GM21723 (cell line): ENCODE results near the gene TNFRSF11A.
A peak's percentile ranks its signal among the peaks of the same experiment; 100 is the strongest.

ENCODE experiments used
- ATAC-seq: cut with Tn5 transposase; IDR thresholded peaks from one replicate; pipeline ENCODE4 v1.9.1; 2021; ENCODE audit warnings: mild to moderate bottlenecking, moderate library complexity; ENCODE audit not compliant: unreplicated experiment

Gene TNFRSF11A

DNA sequence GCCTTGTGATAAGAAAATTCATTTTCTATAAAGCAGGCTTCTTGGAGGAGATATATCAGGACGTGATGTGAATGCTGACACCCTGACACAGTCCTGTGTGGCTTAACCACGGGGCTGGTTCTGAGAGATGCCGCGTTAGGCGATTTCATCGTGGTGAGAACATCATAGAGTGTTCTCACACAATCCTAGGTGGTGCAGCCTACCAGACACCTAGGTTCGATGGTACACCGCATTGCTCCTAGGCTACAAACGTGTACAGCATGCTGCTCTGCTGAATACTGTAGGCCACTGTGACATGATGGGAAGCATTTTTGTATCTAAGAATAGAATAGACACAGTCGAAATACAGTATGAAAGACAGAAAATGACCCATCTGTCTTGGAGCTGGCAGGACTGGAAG lies 82.5 kb downstream of the TNFRSF11A start:
- no peak for ATAC-seq

DNA sequence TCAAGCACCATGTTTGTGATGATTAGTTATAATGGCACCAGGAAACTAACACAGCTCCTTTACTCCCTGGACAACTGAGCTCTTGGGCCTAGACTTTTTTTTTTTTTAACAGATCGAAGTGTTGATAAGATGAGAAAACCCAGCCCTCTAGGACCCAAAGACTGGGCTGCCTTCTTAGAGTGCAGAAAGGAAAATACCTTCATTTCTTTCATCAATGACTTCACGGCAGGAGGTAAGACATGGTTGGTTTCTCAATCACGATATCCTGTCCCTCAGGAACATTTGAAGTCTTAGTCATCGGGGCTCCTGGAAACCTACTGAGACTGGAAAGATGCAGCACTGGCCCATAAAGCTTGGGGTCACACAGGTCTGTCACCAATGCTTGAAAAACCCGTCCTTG lies 84.7 kb downstream of the TNFRSF11A start:
- ATAC-seq = no peak

DNA sequence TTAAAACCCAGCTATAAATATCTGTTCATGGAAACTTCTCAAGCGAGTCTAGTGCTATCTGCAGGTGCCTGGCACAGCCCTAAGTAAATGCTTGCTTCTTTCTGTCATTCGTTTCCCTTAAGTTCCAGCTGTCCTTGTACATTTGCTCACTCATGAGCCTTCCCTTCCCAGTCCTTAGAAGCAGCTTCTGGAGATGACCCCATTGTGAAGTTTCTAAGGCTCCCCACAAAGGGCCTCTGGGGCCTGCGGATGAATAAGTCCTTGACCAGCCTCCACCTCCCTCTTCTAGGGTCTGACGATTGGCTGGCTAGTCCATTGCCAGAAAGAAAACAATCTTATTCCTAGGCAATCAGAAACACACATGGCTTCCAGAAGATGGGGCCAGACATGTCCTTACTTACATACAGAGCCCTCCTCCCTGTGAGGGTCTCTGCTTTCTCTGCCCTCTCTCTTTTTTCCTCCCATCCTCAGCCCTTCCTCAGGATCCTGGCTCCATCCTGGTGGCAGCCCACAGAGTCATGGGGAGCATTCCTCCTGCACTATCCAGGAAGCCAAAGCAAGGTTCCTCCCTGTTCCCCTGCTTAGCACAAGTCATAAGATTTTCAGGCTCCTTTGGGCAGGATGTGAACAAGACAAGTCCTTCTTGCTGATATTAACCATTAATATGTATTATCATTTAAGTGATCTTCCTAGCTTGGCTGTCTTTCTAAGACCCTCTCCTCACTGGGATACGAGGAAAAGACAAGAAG lies 87.3 kb downstream of the TNFRSF11A start:
- ATAC-seq = no peak

DNA sequence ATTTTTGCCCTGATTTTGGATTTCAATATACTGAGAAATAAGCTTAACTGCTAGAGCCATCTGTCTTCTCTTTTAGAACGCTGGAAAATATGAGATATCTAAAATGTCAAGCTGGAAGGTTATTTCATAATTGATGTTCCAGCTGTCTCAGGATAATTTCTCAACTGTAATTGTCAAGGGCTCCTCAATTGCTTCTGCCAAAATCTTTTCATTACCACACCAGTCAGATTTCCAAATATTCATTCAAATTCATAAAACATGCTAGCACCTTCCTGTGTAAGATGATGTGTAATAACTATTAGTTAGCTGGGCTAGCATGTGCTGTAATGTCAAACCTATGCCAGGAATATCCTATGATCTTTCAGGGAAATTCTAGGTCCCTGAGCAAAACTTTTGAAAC lies 88.1 kb downstream of the TNFRSF11A start:
- no peak for ATAC-seq

DNA sequence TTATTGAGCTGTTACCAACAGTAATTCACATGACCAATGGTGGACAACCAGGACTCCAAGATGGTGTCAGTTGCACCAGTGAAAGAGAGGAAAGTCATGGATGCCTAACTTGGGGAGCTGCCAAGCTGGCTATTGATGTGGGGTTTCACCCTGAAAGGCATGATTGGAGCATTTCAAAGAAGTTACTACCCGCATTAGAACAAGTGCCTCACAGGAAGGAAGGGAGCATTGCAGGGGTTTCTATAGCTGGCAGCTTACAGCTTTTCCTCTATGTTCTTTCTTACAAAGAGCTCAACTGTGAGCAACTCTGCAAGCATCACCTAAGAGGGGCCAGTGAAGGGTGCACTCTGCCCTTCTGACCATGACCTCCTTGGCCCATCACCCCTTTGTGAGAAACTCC lies 93.1 kb downstream of the TNFRSF11A start:
- ATAC-seq = no peak

DNA sequence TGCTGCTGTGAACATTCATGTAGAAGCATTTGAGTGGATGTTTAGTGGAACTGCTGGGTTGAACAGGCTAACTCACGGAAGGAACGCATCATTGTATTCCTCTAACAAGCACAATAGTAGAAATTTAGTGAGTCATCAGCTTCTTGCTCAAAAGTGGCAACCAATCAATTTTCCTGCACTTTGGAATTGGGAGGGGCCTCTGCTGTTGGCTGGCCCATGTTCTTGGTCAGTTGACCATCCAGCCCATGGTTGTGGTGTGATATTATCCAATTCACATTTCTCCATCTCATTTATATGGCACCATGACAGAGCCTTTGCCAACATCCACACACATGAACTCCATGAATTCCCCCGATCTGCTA lies 95.0 kb downstream of the TNFRSF11A start:
- no peak for ATAC-seq

DNA sequence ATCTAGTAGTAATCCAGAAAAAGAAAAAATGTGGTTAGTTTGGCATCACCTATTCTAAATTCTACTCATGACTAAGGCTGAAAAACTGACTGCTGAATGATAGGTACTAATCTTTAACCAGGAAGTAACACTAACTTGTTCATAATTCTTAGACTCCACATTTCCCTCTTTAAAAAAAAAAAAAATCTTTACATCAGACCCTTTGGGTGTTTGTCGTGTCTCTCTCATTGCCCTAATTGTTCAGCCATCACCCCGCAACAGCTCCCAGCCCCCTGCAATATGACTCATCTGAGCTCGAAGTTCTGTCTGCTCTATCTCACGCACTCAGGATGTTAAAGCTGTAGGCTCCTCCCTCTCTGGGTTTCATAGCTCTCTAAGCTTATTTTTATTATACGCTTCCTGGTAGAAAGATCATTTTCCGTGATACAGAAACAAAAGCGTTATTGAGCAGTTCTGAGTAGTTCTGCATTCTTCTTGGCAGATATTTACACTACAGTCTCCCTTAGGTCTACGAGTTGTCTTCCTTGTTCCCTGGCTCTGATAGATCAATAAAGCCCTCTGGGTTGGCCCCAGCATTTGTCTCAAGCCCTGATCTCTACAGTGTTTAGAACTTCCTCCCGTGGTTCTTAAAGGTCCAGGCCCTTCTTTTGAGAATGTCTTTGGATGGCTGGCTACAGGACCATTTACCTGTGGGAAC lies 95.6 kb downstream of the TNFRSF11A start:
- peak; percentile 92 for ATAC-seq

DNA sequence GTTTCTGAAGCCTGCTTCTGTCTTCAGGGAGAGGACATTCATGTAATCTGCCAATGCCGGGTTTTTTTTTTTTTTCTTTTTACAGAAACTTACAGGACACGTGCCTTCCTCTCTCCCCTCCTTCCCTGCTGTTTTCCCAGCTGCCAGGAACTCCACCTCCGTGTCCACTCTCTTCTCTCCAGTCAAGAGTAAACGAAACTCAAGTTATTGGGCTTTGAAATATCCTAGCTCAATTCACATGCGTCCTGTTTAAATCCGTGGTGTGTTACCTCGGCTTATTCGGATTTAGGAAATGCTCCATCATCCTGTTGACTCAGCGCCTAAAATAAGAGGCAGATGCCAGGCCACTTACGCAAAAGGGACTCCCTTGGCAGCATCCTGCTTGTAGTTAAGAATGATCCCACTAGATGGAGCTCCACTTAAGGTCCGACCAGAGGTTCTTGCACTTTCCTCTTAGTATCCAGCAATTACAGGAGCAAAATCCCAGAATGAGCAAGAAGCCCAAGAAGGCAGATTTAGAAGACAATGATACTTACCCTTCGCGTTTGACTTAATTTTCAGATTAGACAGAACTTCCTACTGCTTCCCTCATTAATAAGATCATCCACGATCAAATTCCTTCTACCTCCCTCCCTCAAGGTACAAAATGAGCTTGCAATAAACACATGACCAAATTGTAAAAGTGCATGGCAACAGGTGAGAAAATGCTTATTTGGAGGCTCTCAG lies 100.5 kb downstream of the TNFRSF11A start:
- peak; percentile 59 for ATAC-seq

DNA sequence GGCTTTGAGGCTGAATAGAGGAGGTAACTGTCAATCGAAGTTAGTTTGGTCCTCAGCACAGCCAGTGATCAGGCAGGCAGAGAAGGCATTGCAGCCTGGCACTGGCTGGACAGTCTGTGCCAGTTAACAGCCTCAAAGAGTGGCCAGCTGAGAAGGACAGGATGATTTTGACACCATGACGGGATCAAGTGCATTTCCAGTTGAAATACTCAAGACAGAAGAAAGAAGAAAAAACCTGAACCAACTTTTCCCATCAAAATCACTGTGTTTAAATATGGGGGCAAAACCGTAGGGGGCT lies 101.0 kb downstream of the TNFRSF11A start:
- ATAC-seq = no peak

DNA sequence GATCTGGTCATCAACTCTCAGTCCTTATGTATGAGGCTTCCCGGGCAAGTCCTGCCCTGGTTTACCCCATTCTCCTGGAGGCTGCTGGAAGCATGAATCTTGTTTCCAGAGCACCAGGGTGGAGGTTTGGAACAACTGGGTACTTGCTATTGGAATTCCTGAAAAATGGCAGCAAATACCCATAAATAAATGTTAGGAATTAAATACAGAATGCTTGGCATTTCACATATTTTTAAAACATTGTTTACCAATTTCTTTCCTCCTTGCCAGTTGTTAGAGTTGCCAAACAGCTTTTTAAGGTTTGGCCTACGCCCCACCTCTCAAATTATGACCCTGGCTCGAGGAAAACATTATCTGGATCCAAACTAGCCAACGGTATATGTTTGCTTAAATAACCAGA lies 107.1 kb downstream of the TNFRSF11A start:
- no peak for ATAC-seq

DNA sequence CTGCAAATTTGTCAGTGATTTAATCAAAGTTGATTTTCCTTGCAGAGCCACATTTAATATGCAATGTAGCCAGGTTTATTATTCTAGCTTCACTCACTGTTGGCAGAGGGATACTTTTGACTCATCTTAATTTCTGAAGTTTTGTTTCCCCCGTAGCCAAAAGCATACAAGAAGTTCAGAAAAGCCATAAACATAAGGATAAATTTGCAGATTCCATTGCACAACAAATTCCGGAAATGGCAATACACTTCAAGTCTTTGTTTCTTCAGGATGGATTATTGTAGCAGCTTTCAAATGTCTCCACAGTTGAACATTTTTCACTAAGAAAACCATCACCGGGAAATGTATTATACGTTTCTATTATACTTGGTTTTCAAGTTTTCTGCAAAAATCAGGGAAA lies 109.7 kb downstream of the TNFRSF11A start:
- ATAC-seq = no peak

DNA sequence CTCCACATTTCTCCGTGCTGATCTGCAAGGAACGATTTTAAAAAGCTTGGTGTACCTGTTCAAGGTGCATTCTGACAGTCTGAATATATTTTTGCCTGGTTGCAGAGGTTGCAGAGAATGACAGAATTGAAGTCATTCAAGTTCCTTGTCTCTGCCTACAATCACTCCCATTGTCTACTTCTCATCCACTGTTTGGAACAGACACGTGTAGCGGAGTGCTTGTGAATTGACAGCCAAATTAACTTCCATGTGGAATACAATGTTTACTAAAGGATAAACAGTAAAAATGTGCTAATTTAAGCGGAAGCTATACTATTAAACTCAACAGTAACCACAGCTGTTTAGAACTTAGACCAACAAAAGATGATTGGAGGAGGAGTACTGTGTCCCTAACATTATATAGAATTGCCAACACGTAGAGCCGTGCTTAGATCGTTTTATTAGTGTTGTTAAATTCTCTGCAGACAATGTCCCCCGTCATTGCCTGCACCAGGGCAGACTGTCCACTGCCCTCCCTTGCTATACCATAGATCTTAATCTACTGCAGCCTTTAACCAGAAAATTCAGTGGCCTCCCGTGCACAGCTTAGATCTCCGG lies 110.4 kb downstream of the TNFRSF11A start:
- ATAC-seq = no peak

DNA sequence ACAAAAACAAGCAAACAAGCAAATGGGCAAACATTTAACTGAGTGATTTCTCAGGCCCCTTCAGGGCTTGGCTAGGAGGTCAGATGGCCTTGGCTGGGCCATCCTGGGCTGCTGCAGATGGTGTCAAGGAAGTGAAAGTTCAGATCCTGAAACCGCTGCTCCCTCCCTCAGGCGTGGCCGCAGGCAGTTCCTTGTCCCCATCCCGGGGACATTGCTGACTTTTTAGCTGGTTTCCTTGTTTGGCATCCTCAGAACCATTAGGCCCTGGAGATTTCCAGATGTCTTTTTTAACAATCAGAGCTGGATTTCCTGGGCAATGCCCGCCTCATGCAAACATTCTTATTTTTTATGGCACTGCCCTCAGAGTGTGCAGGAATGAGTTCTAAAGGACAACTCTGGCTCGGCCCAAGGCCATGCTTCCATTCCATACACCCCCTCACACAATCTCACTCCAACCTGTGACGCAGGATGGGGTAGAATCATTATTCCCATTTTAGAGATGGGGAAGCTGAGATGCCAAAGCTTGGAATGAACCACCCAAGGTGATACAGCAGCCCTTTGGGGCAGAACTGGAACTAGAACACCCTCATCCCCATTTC lies 111.6 kb downstream of the TNFRSF11A start:
- ATAC-seq = no peak

DNA sequence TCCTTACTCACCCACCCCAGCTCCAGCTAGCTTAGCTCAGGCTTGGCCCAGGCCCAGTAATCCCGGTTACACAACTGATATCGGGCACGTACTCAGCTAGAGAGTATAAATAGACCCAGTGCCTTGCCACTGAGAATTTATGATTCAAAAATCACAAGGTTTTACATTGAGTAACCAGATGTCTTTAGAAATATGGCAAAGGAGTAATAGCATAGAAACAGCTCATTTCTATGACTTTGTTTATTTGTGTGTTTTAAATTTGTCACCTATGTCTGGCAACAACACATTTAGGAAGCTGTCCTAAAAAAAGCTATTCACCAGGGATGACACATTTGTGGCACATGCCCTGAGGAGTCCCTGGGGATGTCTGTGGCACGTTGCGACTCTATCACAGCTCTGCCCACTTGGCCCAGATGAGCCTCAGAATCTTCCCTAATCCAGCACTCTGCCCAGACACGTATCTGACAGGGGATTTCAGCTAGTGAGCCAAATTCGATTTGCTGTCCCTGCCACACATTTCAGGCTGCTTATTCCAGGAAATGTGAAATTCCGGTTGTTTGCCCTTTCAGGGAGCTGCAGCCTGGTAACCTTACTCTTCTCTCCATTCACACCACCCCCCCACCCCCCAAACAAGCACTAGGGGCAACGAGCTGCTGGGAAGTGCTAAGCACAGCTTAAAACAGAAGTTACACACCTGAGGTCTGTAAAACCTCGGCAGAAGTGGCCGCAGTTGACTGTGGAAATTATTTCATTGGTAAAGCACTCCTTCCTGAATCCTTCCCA lies 112.3 kb downstream of the TNFRSF11A start:
- ATAC-seq = no peak

DNA sequence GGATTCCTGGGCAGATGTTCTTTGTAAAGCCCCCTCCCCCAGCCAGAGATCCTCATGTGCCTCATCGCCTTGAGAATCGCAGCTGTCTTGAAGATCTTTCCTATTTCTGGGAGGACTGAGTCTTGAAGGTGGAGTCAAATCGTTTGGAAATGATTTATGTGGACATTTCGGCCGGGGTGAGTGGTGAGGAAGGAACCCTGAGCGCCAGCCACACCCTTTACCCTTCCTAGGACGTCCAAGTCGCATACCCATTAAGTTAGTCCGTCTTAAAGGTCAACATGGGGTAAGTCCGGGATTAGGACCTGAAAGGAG lies 112.9 kb downstream of the TNFRSF11A start:
- ATAC-seq = no peak

DNA sequence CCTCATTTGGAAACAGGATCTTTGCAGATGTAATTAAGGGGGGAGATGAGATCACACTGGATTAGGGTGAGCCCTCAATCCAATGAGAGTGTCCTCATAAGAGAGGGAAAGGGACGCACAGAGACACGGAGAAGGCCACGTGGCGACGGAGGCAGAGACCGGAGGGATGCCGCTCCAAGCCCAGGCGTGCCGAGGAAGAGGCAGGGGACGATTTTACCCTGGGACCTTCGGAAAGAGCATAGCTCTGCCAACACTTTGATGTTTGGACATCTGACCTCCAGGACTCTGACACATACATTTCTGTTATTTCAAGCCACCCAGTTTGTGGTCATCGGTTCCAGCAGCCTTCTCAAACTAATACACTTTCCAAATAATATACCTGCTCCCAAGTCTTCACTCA lies 113.3 kb downstream of the TNFRSF11A start:
- ATAC-seq = no peak

DNA sequence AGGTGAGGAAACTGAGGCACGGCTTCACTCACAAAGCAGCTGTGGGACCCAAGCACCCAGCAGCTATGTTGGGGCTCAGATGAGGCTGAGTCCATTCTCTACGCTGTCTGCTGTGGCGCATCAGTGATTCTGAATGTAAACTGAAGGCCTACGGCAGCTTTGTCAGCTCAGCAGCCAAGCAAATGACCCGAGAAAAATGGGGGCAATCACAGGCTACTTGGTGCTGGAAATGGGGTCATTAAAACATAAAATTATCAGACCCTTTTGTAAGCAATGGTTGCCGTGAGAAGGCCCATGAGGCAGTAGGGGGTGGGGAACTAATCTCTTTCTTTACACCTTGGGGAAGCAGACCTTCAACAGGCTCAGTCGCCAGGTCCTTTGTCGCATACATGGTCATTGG lies 113.8 kb downstream of the TNFRSF11A start:
- ATAC-seq = no peak
